D341Med (cell line): ENCODE results near the gene EGF.

Experiments used
- DNase-seq: peaks from one replicate; pipeline ENCODE4 v3.0.0; 2012; ENCODE audit warnings: low spot score

The EGF gene

DNA sequence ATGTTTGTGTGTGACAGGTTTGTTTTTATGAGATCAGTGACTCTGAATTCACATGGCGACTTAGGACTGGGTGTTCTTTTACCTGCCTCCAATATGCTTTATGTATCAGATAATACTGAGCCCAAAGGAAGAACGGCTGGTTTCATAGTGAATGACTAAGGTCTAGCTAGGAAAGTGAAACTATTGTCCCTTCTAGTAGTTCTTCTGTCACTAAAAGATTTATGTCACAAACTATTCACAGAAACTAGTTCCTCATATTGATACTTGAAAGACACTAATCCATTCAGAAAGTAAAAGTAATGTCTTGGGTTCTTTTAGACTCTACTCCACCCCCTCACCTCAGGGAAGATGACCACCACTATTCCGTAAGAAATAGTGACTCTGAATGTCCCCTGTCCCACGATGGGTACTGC is 81.7 kb downstream of the EGF start:
- DNase-seq, result no peak

DNA sequence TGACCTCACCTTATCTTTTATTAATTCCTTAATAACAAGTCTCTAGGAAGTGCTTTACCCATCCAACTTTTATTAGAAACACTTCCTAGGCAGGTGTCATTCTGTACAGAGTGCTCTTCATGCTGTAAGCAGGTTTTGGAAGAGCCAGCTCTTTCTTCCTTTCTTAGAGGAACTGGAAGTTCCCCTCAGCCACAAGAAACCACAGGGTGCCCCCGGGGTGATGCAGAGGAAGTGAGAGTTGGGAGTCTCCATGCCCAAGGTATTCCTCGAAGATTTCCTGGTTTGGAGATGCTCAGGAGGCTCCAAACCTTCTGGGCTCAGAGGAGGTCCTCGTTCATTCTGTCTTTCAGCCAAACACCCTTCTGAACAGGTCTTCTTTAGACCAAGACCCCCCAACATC is 83.8 kb downstream of the EGF start:
- DNase-seq, result no peak

DNA sequence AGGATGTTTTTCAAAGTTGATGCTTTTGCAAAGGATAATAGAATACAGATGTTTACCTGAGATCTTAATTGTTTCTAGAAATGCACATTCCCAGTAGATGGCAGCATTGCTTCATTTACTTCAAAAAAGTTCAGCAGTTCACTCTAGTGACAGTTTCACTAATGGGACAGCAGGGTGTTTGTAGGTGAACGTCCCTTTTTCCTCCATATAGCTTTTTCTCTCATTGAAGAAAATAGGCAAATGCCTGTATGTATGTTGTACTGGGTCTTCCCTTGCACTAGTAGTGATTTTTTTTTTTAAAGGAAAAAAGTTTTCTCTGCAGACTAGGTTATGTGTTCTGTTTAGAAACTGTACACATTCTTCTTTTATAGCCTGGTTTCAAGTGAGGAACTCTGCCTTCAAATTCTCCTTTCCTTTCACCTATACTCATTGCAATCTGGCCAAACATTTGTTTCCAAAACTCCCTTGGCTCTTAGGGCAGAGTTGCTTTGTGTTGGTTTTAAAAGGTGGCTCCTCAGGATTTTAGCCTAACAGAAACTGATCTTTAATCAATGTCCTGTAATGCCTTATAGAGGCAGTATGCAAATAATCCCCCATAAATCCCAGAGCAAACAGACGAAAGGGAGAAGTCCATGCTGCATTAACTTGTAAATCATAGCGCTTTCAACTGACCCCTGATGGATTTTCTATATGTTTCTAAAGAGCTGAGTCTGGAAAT is 86.3 kb downstream of the EGF start:
- DNase-seq, result peak; percentile 50

DNA sequence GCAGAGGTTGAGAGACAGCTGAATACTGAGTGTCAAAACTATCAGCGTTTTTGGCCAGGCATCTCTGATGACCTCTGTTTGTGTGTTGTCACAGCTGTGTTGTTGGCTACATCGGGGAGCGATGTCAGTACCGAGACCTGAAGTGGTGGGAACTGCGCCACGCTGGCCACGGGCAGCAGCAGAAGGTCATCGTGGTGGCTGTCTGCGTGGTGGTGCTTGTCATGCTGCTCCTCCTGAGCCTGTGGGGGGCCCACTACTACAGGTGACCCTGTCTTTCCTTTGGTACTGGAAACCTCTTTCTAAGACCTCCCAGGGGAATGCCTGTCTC is 86.9 kb downstream of the EGF start:
- DNase-seq, result no peak

DNA sequence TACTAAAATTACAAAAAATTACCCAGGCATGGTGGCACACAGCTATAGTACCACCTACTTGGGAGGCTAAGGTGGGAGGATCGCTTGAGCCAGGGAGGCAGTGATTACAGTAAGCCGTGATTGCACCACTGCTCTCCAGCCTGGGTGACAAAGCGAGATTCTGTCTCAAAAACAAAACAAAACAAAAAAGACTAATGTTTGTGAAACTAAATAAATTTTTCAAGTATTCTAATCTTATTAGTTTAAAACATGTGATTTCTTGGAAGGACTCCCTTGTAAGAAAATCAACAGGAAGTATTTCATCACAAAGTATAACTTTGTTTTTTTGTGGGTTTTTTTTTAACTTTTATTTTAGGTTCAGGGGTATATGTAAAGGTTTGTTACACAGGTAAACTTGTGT is 89.6 kb downstream of the EGF start:
- no peak for DNase-seq

DNA sequence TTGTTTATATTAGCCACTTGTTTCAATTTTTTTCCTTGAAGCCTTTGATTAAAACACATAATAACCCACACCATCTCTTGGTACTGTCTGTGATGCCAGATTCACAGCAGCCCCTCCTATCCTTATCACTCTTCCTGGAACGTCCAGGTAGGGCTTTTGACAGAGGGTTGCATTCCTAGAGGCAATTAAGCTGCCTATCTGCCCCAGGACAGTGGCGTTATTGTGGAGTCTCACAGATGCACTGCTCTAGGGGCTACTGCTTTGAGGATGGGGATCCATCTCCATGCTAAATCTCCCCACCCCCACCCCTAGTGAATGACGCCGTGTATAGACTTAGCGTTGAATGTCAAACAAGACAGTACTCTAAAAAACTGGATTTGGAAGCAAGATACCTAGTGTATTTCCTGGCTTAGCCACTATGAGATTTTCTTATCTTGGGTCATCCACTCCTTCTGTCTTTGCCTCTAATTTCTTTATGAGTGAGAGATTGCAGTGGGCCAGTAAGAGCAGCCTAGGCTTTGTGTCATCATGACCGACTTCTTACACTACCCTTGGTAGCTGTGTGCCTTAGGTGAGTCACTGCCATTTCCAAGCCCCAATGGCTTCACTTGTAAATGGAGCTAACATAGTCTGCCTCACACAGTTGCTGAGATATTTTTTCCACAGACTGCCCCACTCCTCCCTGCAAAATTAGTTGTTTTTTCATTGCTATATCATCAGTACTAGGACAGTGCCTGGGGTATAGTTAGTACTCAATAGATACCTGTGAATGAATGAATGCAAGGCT is 90.9 kb downstream of the EGF start:
- DNase-seq, result no peak

DNA sequence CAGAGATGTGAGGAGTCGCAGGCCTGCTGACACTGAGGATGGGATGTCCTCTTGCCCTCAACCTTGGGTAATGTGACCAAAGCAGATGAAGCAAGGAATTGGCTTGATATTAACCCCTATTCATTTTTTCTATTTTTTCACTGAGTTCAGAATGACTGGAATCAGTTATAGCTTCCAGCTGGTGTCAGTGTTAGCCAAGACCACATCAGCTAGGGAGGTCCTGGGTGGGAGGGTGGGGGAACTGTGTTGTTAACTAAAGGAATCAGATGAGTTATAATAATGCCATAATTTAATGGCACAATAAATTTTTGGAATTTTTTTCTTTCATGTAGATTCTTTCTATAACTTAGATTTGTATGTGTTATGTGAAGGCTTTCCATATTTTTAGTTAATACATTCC is 91.9 kb downstream of the EGF start:
- DNase-seq, result no peak

DNA sequence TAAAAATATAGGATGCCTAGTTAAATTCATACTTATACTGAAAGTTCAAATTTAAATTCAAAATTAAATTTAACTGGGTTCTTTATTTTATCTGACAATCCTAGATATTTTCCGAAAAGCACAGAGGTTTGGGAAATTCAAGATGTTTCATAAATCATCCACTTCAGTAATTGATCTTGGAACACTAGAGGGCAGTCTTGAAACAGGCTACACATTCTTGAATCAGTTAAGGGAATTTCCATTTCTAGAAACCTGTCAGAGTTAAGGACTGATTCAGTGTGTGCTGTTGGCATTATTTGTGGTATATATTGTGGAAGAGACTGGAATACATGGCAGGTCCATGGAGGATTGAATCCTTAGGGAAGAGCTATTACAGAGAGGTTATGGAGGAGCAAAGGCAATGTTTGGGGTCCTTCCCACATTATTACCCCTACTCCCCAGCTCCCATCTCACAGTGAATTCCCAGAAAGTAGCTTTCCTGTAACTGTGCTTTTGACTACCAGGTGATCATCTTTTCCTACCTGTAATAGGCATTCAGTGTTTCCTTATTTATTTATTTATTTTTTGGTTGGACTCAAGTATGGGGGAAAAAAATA is 92.9 kb downstream of the EGF start:
- peak; percentile 47 for DNase-seq

DNA sequence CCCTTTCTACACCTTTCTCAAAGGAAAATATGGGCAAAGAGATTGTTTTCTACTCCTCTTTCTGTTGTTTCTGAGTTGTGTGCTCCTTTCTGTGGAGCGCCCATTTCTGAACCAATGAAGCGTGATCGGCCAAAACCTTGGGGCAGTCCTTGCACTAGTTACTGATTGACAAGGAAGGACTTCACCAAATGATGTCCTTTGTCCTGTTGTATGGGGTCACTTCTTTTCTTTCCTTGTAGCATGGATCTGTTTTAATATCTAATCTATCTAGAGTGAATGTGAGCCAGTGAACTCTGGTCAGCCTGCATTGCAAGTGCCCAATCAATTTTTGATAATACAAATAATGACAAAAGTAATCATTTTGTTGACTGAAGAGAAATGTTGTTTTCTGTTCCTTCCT is 94.5 kb downstream of the EGF start:
- no peak for DNase-seq

DNA sequence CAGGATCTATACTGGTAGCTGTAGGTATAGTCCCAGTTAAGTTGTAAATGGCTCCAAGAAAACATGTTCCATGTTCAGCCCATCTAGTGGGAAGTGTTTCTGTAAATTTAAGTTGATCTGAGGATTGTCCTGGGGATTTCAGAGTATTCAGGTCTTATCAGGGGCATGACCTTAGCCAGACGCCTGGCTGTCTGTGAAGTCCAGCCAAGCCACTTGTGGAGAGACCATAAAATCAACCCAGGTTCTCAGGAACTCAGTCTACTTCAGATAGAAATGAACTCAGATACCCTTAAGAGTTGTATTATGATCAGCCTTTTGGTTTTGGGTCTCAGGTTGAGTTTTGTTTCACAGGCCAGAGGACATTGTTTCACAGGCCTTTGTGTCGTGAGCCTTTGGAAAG is 95.9 kb downstream of the EGF start:
- no peak for DNase-seq

DNA sequence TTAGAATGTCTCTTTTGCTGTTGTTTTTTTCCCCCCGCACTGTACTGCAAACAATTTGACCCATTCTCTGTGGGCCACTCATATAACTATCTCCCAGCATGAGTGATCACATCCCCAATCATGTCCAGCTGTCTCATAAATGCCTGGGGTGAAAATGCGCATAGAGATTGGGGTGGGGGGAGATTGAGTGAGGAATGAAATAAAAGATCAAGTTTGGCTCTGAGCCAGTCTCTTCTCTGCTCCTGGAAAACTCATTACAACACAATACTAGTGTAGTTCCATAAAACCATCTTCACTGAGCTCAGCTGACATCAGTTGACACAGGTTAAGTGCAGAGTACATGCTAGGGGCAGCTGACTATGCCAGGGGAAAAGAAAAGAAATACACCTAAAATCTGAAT is 96.9 kb downstream of the EGF start:
- no peak for DNase-seq

DNA sequence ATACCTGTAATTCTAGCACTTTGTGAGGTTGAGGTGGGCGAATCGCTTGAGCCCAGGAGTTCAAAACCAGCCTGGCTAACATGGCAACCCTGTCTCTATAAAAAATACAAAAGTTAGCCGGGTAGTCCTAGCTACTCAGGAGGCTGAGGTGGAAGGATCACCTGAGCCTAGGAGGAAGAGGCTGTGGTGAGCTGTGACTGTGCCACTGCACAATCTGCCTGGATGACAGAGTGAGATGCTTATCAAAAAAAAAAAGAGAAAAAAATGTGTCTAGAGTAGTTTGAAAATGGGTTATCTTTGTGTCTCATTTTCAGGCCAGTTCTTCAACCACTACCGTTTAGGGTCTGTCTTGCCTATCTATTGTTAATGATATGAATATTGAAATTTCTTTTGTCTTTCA is 98.1 kb downstream of the EGF start:
- no peak for DNase-seq

DNA sequence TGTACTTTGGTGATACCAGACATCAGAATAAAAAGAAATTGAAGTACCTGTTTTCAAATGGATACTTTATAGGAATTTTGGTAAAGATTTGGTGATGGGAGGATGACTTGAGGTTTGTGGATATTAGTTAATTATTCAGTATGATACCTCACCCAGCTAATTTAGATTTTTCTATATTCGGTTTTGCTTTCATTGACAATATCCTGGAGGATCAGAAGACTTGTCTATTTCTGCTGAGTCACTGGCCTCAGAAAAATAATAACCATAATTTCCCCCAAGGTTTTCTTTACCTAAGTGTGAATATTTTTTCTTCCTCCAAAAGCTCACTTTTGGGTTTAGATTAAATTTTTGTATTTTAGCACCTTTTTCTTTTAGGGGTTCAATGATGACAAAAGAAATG is 100.2 kb downstream of the EGF start:
- no peak for DNase-seq

DNA sequence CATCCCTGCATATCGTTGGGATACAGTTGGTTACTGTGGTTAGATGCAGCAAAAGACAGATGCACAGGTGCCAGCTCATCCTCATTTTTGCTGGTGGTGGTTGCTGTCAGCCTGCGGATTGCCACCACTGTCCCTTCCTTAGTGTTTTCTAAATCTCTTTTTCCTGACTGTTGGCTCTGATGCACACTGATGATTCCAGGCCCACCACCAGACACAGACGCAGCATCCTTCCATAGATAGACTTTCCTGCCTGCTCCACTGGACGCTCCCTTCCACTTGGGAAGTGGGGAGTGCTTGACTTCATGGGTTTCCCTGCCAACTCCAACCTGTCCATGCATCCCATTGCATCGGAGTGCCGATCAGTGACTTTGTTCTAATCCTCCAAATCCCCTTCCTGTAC is 101.5 kb downstream of the EGF start:
- no peak for DNase-seq

DNA sequence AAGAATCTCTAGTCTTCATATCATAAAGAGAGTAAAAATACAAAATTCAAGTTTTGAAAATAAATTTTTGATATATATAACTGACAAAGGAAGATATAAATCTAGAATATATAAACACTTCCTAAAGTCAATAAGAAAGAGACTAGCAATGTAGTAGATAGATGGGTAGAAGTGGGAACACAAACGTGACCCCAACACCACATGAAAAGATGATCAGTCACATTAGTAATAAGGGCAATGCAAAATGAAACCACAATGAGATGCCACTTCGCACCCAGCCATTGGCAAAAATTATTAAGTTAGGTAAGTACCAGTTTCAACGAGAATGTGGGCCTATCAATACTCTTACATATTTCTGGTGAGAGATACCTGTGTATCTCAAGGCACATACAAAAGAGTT is 106.5 kb downstream of the EGF start:
- no peak for DNase-seq

DNA sequence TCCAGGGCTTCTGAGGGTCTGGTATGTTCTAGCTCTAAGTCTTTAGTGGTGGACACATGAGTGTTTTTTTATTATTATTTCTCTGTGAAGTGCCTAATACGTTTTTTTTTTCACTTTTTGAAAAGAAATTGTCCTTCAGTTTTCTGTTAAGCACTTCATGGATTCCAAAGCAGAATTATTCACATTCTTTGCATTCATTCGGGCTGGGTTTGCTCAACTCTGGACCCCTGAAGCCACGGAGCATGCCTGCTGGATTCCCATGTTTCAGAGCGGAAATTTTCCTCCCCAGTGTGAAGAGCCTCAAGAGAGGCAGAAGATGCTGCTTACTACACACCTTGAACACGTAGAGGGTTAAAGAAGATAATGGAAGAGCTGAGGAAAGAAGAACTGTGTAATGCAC is 107.5 kb downstream of the EGF start:
- no peak for DNase-seq

DNA sequence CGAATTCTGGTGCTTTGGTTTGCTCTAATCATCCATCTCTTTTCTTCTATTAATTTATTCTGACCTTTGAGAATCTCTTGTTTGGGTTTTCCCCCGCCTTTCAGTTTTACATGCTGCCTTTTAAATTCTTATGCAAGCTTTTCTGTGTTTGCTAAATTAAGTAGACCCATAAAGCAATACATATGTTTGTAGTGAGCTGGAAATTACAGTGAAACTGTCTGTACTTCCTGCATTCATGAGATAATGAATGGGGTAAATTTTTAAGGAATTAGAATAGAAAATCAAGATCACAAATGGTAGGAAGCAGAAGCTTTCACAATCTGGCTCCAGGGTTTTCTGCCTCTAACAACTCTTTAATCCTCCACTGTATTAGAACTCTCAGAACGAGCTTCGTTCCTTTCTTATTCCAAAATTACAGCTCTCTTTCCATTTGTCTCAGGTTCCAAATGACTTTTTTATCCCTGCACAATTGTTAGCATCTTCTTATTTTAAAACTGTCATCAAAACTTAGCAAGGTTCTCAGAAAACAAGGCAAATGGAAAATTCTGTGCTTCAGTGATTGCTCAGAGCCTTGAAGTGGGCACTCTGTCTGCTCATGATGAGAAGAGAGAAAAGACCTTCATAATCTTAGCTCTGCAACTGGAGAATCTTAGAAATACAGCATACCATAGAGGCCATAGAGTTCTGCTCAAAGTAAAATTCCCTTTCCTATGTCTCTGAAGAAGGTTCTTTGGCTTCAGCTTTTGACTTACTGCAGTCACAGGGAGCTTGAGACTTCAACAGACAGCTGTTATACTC is 108.2 kb downstream of the EGF start:
- no peak for DNase-seq

DNA sequence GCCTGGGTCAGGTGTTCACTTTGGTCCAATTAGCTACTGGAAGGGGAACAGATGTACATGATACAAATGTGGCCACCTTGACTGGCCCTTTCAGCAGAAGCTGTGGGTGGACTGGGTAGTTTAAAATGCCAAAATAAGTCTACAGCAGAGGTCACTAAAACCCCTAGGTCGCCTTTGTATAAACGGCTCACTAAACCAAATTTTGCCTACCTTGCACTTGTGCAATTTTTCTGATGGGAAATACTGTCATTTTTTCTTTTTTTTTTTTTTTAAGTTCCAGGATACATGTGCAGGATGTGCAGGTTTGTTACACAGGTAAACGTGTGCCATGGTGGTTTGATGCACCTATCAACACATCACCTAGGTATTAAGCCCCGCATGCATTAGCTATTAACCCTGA is 109.8 kb downstream of the EGF start:
- DNase-seq, result no peak

DNA sequence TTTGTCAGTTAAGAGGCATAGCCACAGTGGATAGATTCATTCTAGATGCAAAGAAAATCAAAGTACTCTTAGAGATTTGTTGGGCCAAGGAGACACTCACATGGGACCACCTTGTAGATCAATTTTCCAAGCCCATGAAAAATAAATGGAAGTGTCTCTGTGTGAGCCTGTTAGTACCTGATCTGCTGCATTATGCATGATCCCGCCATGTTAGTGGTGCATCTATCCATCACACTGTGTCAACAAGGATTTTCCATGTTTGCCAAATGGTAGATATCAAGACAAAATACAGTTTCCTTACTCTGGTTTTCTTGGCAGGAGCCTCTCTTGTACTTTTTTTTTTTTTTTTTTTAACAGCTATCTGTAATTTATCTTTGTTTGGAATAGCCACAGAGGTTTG is 112.4 kb downstream of the EGF start:
- DNase-seq, result no peak

DNA sequence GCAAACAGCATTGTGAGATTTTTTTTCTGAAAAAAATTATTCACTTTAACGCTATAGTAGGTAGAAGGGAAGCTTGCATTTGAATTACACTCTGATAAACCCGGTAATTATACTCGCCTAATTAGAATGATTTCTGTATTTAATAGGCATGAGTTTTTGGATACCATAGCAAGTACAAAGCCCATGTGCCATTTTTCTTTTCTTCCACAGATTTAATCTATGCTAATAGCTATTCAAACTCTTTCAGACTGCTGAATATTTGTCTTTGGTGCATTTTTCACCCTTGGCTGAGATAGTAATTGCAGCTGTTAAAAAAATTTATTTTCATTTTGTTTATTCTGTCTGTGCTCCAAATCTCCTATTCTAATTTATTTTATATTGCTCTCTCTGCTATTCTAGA is 113.0 kb downstream of the EGF start:
- no peak for DNase-seq

DNA sequence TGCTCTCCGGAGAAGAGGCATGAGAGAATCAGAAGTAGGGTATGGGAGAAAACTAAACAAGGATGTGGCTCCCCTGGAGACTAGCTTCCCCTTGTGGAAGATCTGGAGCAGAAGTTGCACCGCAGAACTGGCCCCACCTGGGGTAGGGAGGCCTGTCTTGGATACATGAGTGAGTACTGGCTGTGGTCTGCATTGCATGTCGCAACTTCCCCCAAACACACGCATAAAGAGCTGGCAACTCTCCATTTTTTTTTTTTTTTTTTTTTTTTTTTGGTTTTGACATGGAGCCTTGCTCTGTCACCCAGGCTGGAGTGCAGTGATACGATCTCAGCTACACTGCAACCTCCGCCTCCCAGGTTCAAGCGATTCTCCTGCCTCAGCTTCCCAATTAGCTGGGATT is 119.9 kb downstream of the EGF start:
- no peak for DNase-seq

DNA sequence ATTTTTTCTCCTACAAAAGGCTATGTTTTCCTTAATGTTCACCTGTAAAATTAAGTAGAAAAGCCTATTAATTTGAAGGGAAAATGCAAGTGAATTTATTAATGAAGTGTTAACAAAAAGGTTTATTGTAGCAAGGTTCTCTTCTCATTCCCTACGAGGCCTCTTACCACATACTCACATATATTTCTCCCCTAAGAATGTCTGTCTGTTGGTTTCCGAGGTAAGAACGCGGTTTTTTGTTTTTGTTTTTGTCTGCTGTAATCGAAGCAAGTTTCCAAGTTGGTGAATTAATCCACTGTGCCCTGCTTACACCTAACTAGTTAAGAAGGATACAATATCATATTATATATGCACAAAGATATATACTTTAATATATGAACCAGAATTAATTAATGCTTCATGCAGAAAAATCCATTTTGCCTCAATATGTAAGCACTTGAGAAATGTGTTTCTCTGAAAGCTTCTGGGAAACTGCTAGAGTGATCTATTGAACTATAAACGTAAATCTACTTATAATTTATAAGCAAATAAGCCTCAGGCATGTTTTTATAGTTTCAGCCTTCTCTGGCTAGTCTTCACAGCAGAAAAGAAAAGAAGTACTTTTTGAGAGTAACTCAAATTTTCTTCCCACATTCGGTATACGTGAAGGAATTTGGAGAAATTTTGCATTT is 120.8 kb downstream of the EGF start:
- no peak for DNase-seq
